Testis (tissue), 2 donors: ENCODE data around the gene TRUB2.

Experiments used
- POLR2A ChIP-seq: fragments of 450-650 bp; IDR thresholded peaks from one replicate; pipeline ENCODE4 v1.6.1; 2017; ENCODE audit warnings: antibody characterized with exemption, mild to moderate bottlenecking, moderate library complexity
- TF ChIP-seq, protein P1 (sequence below), 3 experiments: fragments of 450-650 bp in 2 of 3; fragments of 200-600 bp in 1 of 3; sonication (generic) in 1 of 3; IDR thresholded peaks; one replicate each; pipeline ENCODE4 v1.5.1; 2016 to 2019; ENCODE audit warnings: antibody characterized with exemption in 3 of 3, mild to moderate bottlenecking in 2 of 3, moderate library complexity in 1 of 3

DNA sequence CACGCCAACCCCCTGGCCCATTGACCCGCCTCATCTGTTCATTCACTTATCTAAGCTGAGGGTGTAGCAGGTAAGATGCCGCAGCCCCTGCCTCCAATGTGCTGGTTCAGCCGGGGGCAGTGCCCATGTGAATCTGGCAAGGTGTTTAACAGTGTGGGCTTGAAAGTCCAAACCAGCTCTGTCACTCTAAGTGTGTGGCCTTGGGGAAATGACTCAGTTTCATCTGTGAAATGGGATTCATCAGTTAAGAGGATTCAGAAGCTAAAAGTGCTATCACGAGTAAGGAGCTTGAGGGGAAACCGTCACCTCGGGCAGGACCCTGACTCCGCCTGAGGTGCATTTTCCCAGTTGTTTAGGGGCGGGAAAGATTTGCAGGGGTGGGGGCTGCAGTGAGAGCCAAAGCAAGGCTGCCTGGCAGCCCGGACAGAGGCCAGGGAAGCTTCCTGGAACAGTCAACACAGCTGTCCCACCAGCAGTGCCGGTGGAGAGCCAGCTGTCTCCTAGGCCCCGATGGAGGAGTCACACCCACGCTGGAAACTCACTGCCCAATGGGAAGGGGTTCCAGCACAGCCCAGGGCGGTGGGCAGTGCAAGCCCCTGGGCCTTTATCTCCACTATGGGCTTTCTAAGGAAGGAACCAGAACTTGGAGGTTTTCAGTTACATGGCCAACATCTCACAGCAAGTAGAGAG is 39.2 kb upstream of the TRUB2 start:
- TF ChIP-seq, protein P1, sequence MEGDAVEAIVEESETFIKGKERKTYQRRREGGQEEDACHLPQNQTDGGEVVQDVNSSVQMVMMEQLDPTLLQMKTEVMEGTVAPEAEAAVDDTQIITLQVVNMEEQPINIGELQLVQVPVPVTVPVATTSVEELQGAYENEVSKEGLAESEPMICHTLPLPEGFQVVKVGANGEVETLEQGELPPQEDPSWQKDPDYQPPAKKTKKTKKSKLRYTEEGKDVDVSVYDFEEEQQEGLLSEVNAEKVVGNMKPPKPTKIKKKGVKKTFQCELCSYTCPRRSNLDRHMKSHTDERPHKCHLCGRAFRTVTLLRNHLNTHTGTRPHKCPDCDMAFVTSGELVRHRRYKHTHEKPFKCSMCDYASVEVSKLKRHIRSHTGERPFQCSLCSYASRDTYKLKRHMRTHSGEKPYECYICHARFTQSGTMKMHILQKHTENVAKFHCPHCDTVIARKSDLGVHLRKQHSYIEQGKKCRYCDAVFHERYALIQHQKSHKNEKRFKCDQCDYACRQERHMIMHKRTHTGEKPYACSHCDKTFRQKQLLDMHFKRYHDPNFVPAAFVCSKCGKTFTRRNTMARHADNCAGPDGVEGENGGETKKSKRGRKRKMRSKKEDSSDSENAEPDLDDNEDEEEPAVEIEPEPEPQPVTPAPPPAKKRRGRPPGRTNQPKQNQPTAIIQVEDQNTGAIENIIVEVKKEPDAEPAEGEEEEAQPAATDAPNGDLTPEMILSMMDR (IDR thresholded peaks at IDR 0.05): no peak
- TF ChIP-seq POLR2A: no peak
